Measurements from ENCODE around the gene CAV1.

CAV1 gene

GRCh38 chr7:116526897-116527296 is 2.1 kb downstream of the CAV1 start:
- DNase-seq: no peak

GRCh38 chr7:116527521-116527920 is 2.7 kb downstream of the CAV1 start:
- DNase-seq: no peak
- intact Hi-C loops (cut with DNase I): no loop called here

More at GRCh38 chr7:116526897-116527296, 2.1 kb downstream of the CAV1 start:
- intact Hi-C loops (cut with DNase I): no loop called here

GRCh38 chr7:116528008-116528789 is 3.4 kb downstream of the CAV1 start:
- intact Hi-C loops (cut with DNase I): no loop called here
- peak in 8 of 42 donors; percentile 13 to 61 (median 35) for DNase-seq

GRCh38 chr7:116529250-116529649 is 4.4 kb downstream of the CAV1 start:
- DNase-seq: no peak
- intact Hi-C loops (cut with DNase I): no loop called here

- intact Hi-C loops (cut with DNase I): no loop called here
Measured at GRCh38 chr7:116530107-116530820, 5.4 kb downstream of the CAV1 start.

GRCh38 chr7:116532102-116532688 is 7.4 kb downstream of the CAV1 start:
- intact Hi-C loops (cut with DNase I): no loop called here
- DNase-seq: no peak

More at GRCh38 chr7:116530107-116530820, 5.4 kb downstream of the CAV1 start:
- no peak for DNase-seq

GRCh38 chr7:116534790-116535189 is 10.0 kb downstream of the CAV1 start:
- intact Hi-C loops (cut with DNase I): no loop called here

GRCh38 chr7:116535416-116535815 is 10.6 kb downstream of the CAV1 start:
- intact Hi-C loops (cut with DNase I): no loop called here
- DNase-seq: no peak

More at GRCh38 chr7:116534790-116535189, 10.0 kb downstream of the CAV1 start:
- no peak for DNase-seq

- no peak for DNase-seq
- intact Hi-C loops (cut with DNase I): no loop called here
Measured at GRCh38 chr7:116538138-116538537, 13.3 kb downstream of the CAV1 start.

- no peak for DNase-seq
- intact Hi-C loops (cut with DNase I): no loop called here
Measured at GRCh38 chr7:116539879-116540278, 15.0 kb downstream of the CAV1 start.

GRCh38 chr7:116540743-116541142 is 15.9 kb downstream of the CAV1 start:
- no peak for DNase-seq
- intact Hi-C loops (cut with DNase I): no loop called here

GRCh38 chr7:116541951-116542350 is 17.1 kb downstream of the CAV1 start:
- intact Hi-C loops (cut with DNase I): no loop called here
- no peak for DNase-seq

- intact Hi-C loops (cut with DNase I): no loop called here
- no peak for DNase-seq
Measured at GRCh38 chr7:116542618-116543017, 17.8 kb downstream of the CAV1 start.

- intact Hi-C loops (cut with DNase I): no loop called here
- no peak for DNase-seq
Measured at GRCh38 chr7:116543664-116544063, 18.8 kb downstream of the CAV1 start.

GRCh38 chr7:116544487-116544886 is 19.7 kb downstream of the CAV1 start:
- no peak for DNase-seq
- intact Hi-C loops (cut with DNase I): no loop called here

- no peak for DNase-seq
- intact Hi-C loops (cut with DNase I): no loop called here
Measured at GRCh38 chr7:116545411-116545993, 20.7 kb downstream of the CAV1 start.

- peak in 5 of 42 donors; percentile 18 to 45 (median 26) for DNase-seq
- intact Hi-C loops (cut with DNase I): no loop called here
Measured at GRCh38 chr7:116546054-116546453, 21.2 kb downstream of the CAV1 start.

GRCh38 chr7:116546916-116547315 is 22.1 kb downstream of the CAV1 start:
- intact Hi-C loops (cut with DNase I): no loop called here
- no peak for DNase-seq

GRCh38 chr7:116547347-116547746 is 22.5 kb downstream of the CAV1 start:
- no peak for DNase-seq
- intact Hi-C loops (cut with DNase I): no loop called here

- intact Hi-C loops (cut with DNase I): no loop called here
Measured at GRCh38 chr7:116548506-116548905, 23.7 kb downstream of the CAV1 start.

More at GRCh38 chr7:116548506-116548905, 23.7 kb downstream of the CAV1 start:
- no peak for DNase-seq

Measured in head of caudate nucleus (tissue), 42 donors.